GM19351 (cell line): Measurements from ENCODE around the gene NRIP3.

Experiments used
- ATAC-seq: cut with Tn5 transposase; IDR thresholded peaks from one replicate; pipeline ENCODE4 v1.9.1; 2021; ENCODE audit warnings: mild to moderate bottlenecking, moderate library complexity; ENCODE audit not compliant: unreplicated experiment

Gene NRIP3

GRCh38 chr11:8933931-8934330 is 69.9 kb downstream of the NRIP3 start:
- ATAC-seq = no peak

GRCh38 chr11:8932564-8933180 is 71.1 kb downstream of the NRIP3 start, which contains the start of gene C11orf16:
Gene C11orf16, minus strand, starts transcription at chr11:8932947. Its CDS starts 639 bp downstream, at chr11:8932308.
- no peak for ATAC-seq
